ENCODE results near the gene CDH12.

GRCh38 chr5:21880164-21880563 lies 973.0 kb downstream of the CDH12 start:
- TF ChIP-seq FOXM1 (IDR thresholded peaks at IDR 0.05; ENCODE audit: borderline replicate concordance, low read depth) (no peak), REST (IDR thresholded peaks at IDR 0.05; ENCODE audit: low read depth) (no peak), USF1 (IDR thresholded peaks at IDR 0.05) (no peak), CEBPB (IDR thresholded peaks at IDR 0.05) (no peak), RAD21 (IDR thresholded peaks at IDR 0.05; ENCODE audit: low read depth) (no peak), EP300 (IDR thresholded peaks at IDR 0.05; ENCODE audit: borderline replicate concordance) (no peak), ZBTB7A (IDR thresholded peaks at IDR 0.05; ENCODE audit: low read depth) (no peak), CREB1 (IDR thresholded peaks at IDR 0.05; ENCODE audit: low read depth) (no peak), TEAD4 (IDR thresholded peaks at IDR 0.05) (no peak)
